Vagina (tissue), 2 donors: ENCODE measurements around the gene SLC1A2. TPM values are rescaled to one million over a fixed set of nuclear protein-coding genes. Genes with fewer than 3 reads are reported as not detected.
A peak's percentile ranks its signal among the peaks of the same experiment; 100 is the strongest.

Experiments
- DNase-seq, 2 donors: peaks; one replicate each; pipeline ENCODE4 v3.0.0-alpha.2; 2017; ENCODE audit errors: extremely low spot score in 2 of 2
- H3K27ac ChIP-seq: fragments of 200-600 bp; sonication (generic); one replicate; pipeline ENCODE4 v1.5.1; 2019
- H3K27me3 ChIP-seq: fragments of 200-600 bp; sonication (generic); one replicate; pipeline ENCODE4 v1.5.1; 2019
- H3K36me3 ChIP-seq, 2 donors: fragments of 200-600 bp; sonication (generic); one replicate each; pipeline ENCODE4 v1.5.1; 2017 to 2019
- H3K4me1 ChIP-seq: fragments of 200-600 bp; sonication (generic); one replicate; pipeline ENCODE4 v1.5.1; 2019
- H3K4me3 ChIP-seq, 2 donors: fragments of 200-600 bp; sonication (generic); 1 replicate in 1 of 2; 2 replicates in 1 of 2; pipeline ENCODE4 v1.5.1; 2016 to 2019
- H3K9me3 ChIP-seq: fragments of 200-600 bp; sonication (generic); one replicate; pipeline ENCODE4 v1.5.1; 2019
- POLR2A ChIP-seq, 2 donors: fragments of 450-650 bp; IDR thresholded peaks; one replicate each; pipeline ENCODE4 v1.6.1; 2017; ENCODE audit warnings: antibody characterized with exemption in 2 of 2, mild to moderate bottlenecking in 2 of 2, moderate library complexity in 2 of 2
- POLR2AphosphoS5 ChIP-seq, 2 donors: sonication (generic); formaldehyde crosslinking; IDR thresholded peaks; one replicate each; pipeline ENCODE4 v1.9.0; 2017; ENCODE audit warnings: antibody characterized with exemption in 2 of 2, mild to moderate bottlenecking in 2 of 2, low read depth in 1 of 2; ENCODE audit not compliant: insufficient read depth in 1 of 2
- intact Hi-C: fragments of 100-400 bp; cut with DNase I; formaldehyde crosslinking; loops from one replicate; pipeline ENCODE4 v1.15.1; 2023
- total RNA-seq: library from RNA; depleted of rRNA; stranded (reverse); fragments of >200 nt; gene quantifications from one replicate; pipeline ENCODE4 v1.2.3, GENCODE V29; 2016
- TF ChIP-seq, protein P1 (sequence below), 3 experiments: fragments of 450-650 bp in 2 of 3; fragments of 200-600 bp in 1 of 3; sonication (generic) in 1 of 3; IDR thresholded peaks; one replicate each; pipeline ENCODE4 v1.5.1; 2017 to 2019; ENCODE audit warnings: antibody characterized with exemption in 3 of 3, mild to moderate bottlenecking in 2 of 3, moderate library complexity in 2 of 3

The SLC1A2 gene
- total RNA-seq, 1 donor from 2014 or later, result 4.7 TPM

DNA sequence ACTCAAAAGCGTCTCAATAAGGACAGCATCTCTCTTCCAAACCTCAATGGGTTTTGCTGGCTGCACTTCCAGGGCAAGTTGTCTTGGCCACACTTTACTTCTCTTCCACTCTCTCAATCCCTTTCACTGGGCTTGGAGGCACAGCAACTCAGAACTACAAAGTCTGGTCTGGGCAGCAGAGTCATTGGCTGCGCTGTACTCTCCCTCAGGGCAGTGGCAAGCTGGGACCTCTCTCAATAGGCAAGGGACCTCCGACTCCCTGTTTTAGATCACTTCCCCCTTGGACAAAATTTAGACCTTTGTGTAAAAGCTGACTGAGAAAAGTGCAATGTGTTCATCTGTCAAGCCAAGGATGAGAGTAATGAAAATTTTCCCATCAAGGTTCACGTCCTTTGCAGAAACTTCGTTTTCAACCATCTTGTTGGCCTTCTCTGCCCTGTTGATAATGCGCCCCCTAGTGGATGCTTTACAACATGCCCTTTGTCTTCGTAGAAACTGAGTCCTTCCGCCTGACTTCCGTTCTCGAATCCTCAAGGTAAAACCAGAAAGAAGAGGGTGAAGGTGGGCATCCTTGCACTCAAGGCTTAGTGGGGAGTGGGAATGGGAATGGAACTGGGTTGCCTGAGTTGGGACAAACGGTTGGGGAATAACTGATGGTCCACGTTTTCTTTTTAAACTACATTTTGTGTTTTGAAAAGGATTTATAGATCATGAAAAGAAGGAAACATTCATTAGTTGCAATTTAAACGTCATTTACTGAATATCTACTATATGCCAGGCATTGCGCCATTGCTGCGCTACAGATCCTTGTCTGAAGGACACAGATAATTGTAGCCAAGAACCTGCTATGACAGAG is 181.3 kb downstream of the SLC1A2 start:
- no peak for TF ChIP-seq POLR2A (IDR thresholded peaks at IDR 0.05)
- TF ChIP-seq, protein P1, sequence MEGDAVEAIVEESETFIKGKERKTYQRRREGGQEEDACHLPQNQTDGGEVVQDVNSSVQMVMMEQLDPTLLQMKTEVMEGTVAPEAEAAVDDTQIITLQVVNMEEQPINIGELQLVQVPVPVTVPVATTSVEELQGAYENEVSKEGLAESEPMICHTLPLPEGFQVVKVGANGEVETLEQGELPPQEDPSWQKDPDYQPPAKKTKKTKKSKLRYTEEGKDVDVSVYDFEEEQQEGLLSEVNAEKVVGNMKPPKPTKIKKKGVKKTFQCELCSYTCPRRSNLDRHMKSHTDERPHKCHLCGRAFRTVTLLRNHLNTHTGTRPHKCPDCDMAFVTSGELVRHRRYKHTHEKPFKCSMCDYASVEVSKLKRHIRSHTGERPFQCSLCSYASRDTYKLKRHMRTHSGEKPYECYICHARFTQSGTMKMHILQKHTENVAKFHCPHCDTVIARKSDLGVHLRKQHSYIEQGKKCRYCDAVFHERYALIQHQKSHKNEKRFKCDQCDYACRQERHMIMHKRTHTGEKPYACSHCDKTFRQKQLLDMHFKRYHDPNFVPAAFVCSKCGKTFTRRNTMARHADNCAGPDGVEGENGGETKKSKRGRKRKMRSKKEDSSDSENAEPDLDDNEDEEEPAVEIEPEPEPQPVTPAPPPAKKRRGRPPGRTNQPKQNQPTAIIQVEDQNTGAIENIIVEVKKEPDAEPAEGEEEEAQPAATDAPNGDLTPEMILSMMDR (IDR thresholded peaks at IDR 0.05), result peak in 2 of 3 experiments; percentile 56 to 59
- peak in 1 of 2 donors; percentile 9 for TF ChIP-seq POLR2AphosphoS5 (IDR thresholded peaks at IDR 0.05; ENCODE audit: insufficient read depth in 1 of 2, low read depth in 1 of 2)
- Histone ChIP-seq H3K27me3 (no peaks in the 10 kb centered on the region), H3K9me3 (no peaks in the 10 kb centered on the region), H3K4me3 (no peak overlapping the region), H3K27ac (no peak overlapping the region), H3K4me1 (peaks cover 13% of the 10 kb centered on the region), H3K36me3 (no peaks in the 10 kb centered on the region)
- DNase-seq, result no peak
- intact Hi-C loops, result no loop called here

DNA sequence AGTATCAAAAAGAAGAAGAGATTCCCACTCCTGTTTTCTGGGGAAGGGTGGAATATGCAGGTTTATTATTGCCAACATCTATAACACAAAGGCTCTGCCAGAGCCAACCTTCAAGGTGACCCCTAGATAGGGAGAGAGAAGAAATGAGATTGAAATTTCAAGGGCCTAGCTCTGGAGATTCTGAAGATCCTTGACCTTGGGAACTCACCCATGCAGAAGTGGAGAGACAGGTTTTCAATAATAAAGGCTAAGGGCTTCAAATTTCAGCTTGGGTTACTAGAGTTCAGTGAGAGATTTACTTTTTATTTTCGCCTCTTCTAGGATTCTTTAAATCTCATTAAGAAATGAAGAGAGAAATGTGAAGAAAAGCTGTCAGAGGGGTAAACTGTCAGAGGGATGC is 182.0 kb downstream of the SLC1A2 start:
- DNase-seq, result no peak
- Histone ChIP-seq H3K9me3 (no peaks in the 10 kb centered on the region), H3K4me3 (no peak overlapping the region), H3K27me3 (no peaks in the 10 kb centered on the region), H3K27ac (no peak overlapping the region), H3K36me3 (no peaks in the 10 kb centered on the region), H3K4me1 (peaks cover 13% of the 10 kb centered on the region)
- intact Hi-C loops, result no loop called here
- TF ChIP-seq, protein P1 (IDR thresholded peaks at IDR 0.05), result no peak
- TF ChIP-seq POLR2AphosphoS5 (IDR thresholded peaks at IDR 0.05; ENCODE audit: insufficient read depth in 1 of 2, low read depth in 1 of 2), result no peak

DNA sequence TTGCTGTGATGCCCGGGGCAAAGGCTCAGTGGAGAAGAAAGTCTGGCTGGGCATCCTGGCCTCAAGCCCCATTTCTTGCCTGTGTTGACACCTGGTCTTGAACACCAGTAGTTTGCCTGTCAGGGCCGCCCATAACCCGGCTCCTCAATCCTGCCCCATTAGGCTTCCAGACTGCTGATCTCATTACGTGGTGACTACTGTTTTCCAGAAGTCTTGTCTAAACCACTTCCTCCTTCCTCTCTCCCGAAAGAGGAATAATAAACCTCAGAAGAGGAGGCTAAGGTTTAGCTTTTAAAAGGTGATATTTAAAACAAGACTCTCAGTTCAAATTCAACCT is 182.7 kb downstream of the SLC1A2 start:
- no peak for DNase-seq
- no peak for TF ChIP-seq POLR2AphosphoS5 (IDR thresholded peaks at IDR 0.05; ENCODE audit: insufficient read depth in 1 of 2, low read depth in 1 of 2)
- TF ChIP-seq POLR2A (IDR thresholded peaks at IDR 0.05), result no peak
- TF ChIP-seq, protein P1 (IDR thresholded peaks at IDR 0.05), result no peak
- H3K4me1 ChIP-seq, result peaks cover 13% of the 10 kb centered on the region

DNA sequence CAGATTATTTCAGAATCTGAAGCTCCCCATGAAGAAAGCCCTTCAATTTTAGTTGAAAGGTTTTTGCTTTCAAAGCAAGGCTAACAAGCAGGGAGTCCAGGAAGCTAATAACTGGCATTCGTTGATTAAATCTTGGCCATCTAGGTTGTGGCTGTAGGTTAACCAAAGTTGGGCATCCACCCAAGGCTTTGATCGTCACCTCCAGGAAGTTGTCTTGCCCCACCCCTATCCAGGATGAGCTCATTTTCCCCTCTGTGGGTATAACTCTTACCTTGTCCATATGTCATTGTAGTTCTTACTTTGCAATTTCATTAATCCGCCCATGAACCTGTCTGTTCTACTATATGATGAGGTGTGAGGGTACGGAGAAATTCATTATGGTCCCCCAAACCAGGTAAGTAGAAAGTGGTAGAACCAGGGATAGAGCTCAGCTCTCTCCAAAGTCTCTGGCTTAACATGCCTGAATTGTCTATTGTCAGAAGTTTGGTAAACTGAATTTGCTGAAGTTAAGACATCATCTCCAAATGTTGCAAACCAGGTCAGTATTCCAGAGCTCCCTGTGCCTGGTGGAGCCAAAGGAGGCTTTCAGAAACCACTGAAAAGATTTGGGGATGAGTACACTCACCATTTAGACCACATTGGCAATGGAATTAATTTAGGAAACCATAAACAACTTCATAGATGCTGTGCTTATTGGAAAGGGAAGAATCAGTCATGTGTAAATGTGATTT is 183.3 kb downstream of the SLC1A2 start:
- intact Hi-C loops, result no loop called here
- H3K4me3 ChIP-seq, result no peak overlapping the region

More for the DNA sequence above, 182.7 kb downstream of the SLC1A2 start:
- intact Hi-C loops, result no loop called here
- Histone ChIP-seq H3K27ac (no peak overlapping the region), H3K9me3 (no peaks in the 10 kb centered on the region), H3K4me3 (no peak overlapping the region), H3K27me3 (no peaks in the 10 kb centered on the region), H3K36me3 (peaks cover 0 to under 1% of the 10 kb centered on the region in 2 donors)

More for the DNA sequence above, 183.3 kb downstream of the SLC1A2 start:
- Histone ChIP-seq H3K27ac (no peak overlapping the region), H3K36me3 (peaks cover 0 to 6% of the 10 kb centered on the region in 2 donors), H3K27me3 (no peaks in the 10 kb centered on the region), H3K9me3 (no peaks in the 10 kb centered on the region), H3K4me1 (peaks cover 13% of the 10 kb centered on the region)
- no peak for DNase-seq
- TF ChIP-seq POLR2AphosphoS5 (IDR thresholded peaks at IDR 0.05; ENCODE audit: insufficient read depth in 1 of 2, low read depth in 1 of 2), result no peak
- no peak for TF ChIP-seq POLR2A (IDR thresholded peaks at IDR 0.05)
- TF ChIP-seq, protein P1 (IDR thresholded peaks at IDR 0.05), result no peak
